ENCODE measurements around the gene CAPN1.

Gene CAPN1

DNA sequence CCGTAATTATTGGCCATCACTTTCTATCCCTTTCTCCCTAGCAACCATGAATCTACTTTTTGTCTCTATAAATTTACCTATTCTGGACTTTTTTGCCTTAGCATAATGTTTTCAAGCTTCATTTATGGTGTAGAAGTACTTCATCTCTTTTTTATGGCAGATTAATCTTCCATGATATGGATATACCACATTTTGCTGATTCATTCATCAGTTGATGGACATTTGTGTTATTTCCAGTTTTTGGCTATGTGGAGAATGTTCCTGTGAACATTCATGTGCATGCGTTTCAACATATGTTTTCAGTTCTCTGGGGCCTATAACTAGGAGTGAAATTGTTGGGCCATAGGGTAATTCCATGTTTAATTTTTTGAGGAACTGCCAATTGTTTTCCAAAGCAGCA, 12.8 kb downstream of the CAPN1 start:
- DNase-seq (ENCODE audit: low read depth in 2 of 2), result no peak

DNA sequence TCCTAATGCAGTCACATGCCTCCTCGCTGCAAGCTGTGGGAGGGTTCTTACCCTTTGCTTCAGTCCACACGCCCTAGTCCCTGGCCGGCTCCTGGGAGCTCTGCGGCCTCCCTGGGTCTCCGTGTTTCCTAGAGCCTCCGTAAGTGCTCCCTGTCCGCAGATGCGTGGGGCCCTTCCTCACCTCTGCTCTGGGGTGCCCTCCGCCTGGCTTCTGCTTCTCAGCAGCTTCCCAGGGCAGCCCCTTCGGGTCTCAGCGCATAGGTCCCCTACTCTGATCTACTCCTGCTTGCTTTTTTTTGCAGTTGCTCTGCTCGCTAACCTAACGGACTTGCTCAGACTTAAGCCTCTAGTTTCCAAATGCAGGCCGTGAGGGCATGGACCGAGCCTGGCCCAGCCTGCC, 22.4 kb downstream of the CAPN1 start:
- DNase-seq (ENCODE audit: low read depth in 2 of 2), result no peak

GRCh38 chr11:65204646-65205601, 23.2 kb downstream of the CAPN1 start:
- peak; percentile 26 to 31 for DNase-seq (ENCODE audit: low read depth in 2 of 2)

GRCh38 chr11:65205602-65205967, 23.9 kb downstream of the CAPN1 start:
- DNase-seq (ENCODE audit: low read depth in 2 of 2), result no peak

DNA sequence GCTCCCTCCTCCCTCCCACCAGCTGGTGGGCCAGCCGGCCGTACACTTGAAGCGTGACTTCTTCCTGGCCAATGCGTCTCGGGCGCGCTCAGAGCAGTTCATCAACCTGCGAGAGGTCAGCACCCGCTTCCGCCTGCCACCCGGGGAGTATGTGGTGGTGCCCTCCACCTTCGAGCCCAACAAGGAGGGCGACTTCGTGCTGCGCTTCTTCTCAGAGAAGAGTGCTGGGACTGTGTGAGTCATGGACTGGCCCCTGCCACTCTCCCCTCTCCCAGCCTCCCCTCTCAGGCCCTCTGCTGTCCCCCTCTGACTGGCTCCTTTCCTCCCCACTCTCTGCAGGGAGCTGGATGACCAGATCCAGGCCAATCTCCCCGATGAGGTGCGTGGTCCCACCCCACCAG, 24.7 kb downstream of the CAPN1 start:
- no peak for DNase-seq (ENCODE audit: low read depth in 2 of 2)

DNA sequence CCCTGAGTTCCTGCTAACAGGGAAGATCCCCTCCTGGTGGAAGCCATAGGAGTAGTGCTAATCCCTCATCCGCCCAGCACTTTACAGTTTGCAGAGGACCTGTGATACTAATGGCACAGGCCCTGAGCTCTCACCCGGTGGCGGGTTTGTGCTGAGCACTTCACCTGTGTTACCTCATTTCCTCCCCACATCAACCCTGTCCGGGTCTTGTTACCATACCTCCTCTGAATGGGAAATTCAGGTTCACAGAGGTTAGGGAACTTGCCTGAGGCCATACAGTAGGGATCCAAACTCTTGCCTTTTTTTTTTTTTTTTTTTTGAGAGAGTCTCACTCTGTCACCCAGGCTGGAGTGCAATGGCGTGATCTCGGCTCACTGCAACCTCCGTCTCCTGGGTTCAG, 25.2 kb downstream of the CAPN1 start:
- DNase-seq (ENCODE audit: low read depth in 2 of 2), result no peak

- DNase-seq (ENCODE audit: low read depth in 2 of 2), result no peak
Measured at GRCh38 chr11:65207918-65208784, 26.4 kb downstream of the CAPN1 start.

DNA sequence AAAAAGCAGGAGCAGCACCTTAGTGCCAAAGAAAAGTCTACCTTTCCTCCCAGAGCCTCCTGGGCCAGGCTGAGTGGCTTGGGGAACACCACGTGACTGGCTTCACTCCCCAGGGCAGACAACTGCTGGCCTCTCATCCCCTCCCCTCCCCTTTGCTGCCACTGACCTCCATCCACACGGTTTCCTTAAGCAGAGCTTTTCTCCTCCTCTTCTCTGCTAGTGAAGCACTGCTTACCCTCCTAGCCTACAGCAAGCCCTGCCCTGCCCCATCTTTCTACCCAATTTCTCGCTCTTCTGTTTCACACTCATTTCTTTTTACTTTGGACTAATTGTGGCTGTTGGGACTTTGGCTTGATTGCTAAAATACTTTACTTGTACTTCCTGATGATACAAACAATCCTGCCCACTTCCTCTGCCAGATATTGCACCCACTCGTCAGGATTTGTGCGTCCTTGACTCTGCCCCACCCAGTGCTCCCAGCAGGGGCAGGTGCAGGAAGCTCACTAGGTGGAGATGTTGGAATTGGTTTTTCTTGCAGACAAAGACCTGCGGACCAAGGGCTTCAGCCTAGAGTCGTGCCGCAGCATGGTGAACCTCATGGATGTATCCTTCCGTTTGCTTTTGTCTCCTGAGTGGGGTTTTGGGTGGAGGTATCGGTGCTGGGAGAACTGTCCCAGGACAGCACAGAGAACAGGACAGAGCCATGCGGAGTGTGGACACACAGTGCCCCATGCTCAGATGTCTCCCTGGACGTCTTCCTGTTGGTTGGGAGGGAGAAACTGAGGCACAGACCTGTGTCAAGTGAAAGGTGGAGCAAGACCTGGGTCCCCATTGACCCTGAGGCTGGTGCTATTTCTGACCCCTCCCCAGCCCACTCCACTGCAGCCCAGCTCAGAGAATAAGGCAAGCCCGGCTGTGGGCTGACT, 27.3 kb downstream of the CAPN1 start:
- DNase-seq (ENCODE audit: low read depth in 2 of 2), result no peak

GRCh38 chr11:65209711-65210360, 28.1 kb downstream of the CAPN1 start:
- no peak for DNase-seq (ENCODE audit: low read depth in 2 of 2)

- DNase-seq (ENCODE audit: low read depth in 2 of 2), result no peak
Measured at GRCh38 chr11:65210361-65210731, 28.6 kb downstream of the CAPN1 start.

GRCh38 chr11:65210748-65211147, 29.0 kb downstream of the CAPN1 start:
- DNase-seq (ENCODE audit: low read depth in 2 of 2), result no peak

GRCh38 chr11:65211293-65212105, 29.8 kb downstream of the CAPN1 start:
- DNase-seq (ENCODE audit: low read depth in 2 of 2), result no peak

DNA sequence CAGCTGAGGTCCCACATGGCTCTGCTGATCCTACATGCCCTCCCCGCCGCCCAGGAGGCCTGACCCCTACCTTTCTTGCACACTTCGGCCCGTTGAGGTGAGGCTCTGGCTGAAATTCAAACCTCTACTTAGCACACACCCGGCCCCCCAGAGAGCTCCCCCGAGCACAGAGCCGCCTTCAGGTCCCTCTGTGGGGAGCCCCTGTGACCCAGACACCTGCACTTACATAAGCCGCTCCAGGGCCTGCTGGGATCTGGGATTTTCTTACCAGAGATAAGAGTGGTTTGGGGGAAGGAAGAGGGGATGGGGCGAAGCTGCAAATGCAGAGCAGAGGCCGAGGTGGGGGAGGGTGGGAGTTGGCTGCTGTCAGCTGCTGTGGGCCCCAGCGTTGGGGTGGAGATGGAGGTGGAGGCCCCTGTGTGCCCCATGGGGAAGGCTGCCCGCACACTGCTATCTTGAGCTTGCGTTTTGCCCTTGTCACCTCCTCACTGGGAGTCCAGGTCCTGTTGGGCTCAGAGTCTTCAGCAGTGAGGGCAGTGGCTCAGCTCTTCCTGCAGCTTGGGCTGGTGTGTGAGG, 30.6 kb downstream of the CAPN1 start:
- no peak for DNase-seq (ENCODE audit: low read depth in 2 of 2)

GRCh38 chr11:65213322-65214211, 31.8 kb downstream of the CAPN1 start:
- no peak for DNase-seq (ENCODE audit: low read depth in 2 of 2)

DNA sequence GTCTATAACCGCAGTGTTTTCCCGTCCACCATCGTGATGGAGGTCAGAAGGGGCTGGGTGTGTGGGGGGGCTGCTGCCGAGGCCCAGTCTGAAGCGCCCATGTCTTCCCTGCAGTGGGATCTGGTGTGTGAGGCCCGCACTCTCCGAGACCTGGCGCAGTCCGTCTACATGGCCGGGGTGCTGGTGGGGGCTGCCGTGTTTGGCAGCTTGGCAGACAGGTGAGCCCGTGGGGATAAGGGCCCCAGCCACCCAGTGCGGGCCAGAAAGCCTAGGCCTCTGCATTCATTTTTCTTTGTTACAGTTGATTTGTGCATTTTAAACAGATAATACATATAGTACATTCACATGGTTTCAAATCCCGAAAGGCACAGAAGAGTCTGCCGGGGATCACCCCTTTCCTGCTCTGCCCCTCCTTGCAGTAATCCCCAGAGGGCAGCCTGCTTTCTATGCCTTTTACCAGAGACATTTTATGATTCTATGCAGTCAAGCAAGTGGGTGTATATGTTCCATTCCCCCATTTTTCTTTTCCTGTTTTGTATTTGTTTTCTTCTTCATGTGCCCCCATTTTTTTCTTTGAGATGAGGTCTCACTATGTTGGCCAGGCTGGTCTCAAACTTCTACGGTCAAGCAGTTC, 32.6 kb downstream of the CAPN1 start:
- DNase-seq (ENCODE audit: low read depth in 2 of 2), result no peak

DNA sequence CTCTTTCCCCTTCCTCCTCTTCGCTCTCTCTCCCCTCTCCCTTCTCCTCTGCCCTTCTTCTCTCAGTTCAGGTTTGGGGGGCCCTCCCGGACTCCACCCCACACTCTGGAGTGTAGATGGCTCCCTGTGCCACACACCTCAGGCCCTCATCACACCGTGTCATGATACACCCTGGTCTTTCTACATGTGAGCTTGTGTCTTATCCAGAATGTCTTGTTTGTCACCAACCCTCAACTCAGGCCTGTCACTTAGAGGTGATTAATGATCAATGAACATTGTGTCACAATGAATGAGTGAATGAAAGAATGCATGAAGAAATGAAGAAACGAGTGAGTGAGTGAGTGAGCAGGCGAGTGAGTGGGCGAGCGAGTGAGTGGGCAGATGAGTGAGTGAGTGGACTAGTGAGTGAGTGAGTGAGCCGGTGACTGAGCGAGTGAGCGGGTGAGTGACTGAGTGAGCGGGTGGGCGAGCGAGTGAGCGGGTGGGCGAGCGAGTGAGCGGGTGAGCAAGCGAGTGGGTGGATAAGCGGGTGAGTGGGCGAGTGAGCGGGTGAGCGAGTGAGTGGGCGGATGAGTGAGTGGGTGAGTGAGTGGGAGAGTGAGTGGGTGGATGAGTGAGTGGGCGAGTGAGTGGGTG, 33.8 kb downstream of the CAPN1 start:
- DNase-seq (ENCODE audit: low read depth in 2 of 2), result peak; percentile 35 to 43

DNA sequence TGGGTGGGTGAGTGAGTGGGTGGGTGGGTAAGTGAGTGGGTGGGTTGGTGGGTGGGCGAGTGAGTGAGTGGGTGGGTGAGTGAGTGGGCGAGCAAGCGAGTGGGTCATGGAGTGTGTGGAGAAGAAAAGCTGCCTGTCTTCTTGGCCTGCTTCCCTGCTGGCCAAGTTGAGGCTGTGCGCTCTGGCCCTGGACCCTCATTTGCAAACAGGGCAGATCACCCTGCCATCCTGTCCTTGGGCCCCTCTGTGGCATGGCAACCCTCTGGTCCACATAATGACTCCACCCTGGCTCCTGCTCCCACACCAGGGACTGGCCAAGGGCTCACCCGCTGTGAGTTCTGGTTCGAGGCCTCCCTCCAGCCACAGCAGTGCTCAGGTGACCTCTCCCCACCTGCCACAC, 35.1 kb downstream of the CAPN1 start:
- no peak for DNase-seq (ENCODE audit: low read depth in 2 of 2)

Data from stimulated activated CD4-positive, alpha-beta T cell treated with anti-CD3 and anti-CD28 coated beads, Interleukin-15, amount 100 ng/mL, for 48 hours (primary cell).